T follicular helper cell (primary cell): ENCODE results near the gene TSPAN9.

Experiments used
- DNase-seq: peaks from one replicate; pipeline ENCODE4 v3.0.0-alpha.2; 2020; ENCODE audit warnings: low read depth

The TSPAN9 gene

GRCh38 chr12:3164454-3165077 lies 87.4 kb downstream of the TSPAN9 start:
- no peak for DNase-seq

GRCh38 chr12:3165078-3165980 lies 88.2 kb downstream of the TSPAN9 start:
- no peak for DNase-seq

DNA sequence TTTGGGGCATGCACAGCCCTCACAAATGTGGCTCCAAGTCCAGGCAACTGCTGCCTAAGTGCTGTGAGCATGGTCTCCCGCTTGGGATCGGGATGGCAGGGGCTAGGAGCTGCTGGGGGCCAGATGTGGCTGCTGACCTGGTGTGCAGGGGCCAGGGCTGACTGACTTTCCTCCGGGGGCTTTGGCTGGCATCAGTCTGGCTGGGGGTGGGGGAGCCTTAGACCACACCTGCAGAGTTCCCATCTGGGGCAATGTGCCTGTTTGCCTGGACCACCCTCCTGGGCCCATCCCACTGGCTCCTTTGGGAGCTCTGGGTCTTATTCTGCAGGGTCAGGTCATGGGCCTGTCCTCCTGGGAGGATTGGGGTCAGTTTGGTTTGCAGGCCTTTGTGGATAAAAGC lies 90.5 kb downstream of the TSPAN9 start:
- DNase-seq, result no peak

DNA sequence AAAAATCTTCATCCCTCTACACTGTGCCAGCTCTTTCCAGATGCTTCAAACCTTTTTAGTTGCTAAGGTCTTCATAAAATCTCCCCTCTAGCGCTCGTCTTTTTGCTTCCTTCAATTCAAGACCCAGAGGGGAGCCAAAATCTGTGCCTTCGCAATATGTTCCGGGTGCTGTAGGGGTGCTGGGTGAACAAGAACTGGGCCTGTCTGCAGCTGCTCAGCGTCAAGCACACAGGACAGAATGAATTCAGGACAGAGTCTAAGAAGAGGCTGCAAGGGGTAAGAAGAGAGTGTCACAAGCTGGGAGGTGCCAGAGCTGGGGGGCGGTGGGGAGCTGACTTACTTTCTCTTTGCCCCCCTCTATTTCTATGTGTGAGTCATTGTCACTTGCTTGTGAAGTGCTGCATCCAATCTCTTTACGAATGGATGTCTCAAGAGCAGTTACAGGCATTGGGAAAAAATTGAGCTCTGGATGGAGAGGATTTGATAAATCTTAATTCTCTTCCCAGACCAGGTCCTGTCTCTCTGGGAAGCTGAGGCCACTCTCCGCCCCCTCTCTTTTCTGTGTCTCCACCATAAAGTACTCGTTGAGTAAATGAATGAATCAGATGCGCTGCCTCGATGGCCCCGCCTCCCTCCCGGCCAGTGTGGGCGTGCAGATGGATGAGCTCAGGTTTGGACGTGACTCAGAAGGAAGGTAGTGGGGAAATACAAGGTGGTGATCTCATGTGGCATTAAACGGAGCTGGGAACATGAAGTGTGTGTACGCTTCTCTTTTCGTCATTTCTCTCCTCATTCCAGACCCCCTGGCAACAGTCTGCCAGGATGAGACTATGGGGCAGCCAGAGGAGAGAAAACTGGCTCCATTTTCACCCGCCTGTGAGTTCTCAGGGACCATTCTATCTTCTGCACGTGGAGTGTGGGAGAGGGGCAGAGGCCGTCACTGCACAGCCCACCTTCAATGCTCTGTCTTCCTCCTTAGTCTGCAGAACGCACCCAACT lies 91.3 kb downstream of the TSPAN9 start:
- no peak for DNase-seq

DNA sequence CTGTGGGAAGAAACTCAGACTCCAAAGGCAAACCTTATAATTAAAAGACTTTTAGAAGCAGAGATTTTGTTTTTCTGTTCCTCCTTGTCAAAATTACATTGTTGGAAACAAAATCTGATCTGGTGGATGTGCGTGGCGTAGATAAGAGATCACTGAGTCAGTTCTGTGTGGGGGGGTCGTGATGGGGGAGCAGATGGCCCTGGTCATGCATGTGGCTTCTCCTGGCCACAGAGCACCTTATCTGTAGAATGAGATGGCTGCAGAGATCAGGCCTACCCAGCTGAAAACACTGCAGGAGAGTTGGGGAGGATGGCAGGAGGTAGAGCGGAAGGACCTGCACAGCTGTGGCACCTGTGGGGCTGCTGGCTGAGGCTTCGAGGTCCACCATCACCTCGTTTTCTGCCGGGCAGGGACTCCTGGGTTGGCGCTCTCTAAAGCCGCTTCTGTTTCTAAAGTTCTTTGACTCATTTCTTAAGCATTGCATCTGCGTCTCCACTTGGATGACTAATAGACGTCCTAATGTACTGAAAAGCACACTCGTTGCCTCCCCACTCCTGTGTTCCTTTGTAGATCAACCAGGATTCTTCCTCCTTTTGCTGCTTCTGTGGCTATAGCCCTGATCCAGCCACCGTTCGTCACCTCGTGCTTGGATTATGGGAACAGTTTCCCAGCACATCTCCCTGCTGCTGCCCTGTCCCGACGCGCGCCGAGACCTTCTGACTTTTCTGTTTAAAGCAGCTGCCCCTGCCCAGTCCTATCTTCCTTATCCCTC lies 93.4 kb downstream of the TSPAN9 start:
- DNase-seq, result no peak

GRCh38 chr12:3171195-3171591 lies 94.0 kb downstream of the TSPAN9 start:
- DNase-seq, result no peak

DNA sequence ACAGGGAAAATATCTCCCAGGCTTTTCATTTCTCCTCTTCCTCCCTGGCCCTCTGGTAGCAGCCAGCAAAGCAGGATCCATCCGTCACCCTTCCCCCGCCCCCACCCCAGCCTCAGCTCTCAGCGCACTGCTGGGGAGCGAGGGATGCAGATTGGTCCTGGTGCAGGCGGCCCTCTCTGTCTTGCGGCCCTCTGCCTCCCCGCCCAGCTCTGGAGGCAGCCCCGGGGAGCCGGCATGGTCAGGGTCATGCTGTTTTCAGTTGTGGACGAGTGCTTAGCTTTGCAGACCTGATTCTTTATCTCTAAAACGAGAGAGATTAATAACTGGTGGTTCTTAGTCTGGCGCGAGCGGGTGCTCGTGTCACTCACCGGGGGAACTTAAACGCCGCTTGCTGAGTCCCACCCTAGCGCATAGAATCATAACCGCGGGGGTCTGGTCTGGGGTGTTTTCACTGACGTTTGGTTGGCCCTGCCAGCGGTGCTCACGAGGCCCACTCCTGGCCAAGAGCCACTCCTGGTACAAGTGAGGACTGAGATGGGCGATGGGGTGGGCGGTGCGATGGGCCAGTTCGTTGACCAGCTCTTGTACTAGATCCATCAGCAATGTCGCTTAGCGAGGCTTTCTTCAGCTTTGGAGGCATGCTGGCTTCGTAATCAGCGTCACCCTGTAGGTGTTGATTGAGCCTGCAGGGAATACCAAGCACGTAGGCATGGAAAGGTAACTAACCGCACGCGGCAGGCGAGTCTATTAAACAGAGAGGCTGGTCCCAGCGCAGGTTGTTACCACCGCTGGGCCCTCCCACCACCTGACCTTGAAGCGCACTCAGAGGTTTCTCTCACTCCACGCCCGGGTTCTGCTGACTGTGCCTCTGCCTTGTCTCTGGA lies 95.2 kb downstream of the TSPAN9 start:
- no peak for DNase-seq

GRCh38 chr12:3173008-3173553 lies 95.9 kb downstream of the TSPAN9 start:
- no peak for DNase-seq

- DNase-seq, result no peak
Measured at GRCh38 chr12:3173912-3174311, 96.7 kb downstream of the TSPAN9 start.

GRCh38 chr12:3175238-3175637 lies 98.1 kb downstream of the TSPAN9 start:
- DNase-seq, result no peak

- DNase-seq, result no peak
Measured at GRCh38 chr12:3176754-3177153, 99.6 kb downstream of the TSPAN9 start.

- DNase-seq, result no peak
Measured at GRCh38 chr12:3177778-3178425, 100.7 kb downstream of the TSPAN9 start.

DNA sequence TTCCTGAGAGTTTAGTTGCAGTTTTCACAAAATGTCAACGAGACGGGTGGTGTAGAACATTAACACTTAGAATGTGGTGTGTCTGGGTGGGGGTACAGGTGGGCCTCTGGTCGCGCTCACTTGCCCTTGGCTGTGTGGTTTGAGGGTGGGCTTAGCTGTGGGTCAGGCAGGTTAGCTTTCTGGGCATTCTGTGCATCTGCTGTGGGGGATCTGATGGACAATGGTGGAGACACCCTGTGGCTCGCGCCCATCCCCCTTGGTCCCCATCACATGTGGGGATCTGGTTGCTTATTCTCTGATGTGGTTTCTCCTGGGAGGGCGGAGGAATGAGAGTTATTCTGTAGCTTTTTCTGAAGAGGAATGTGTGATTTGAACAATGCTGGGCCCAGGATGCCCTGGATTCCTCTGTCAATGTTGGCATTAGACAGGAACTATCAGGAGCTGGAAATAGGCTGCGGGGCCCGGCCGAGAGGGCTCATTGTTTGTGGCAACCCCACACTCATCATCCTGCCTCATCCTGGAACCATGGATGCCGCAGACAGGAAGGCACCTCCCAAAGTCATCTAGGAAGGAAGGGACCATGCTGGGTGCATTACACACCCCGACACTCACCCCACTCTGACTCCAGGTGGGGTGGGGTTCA lies 101.6 kb downstream of the TSPAN9 start:
- no peak for DNase-seq

DNA sequence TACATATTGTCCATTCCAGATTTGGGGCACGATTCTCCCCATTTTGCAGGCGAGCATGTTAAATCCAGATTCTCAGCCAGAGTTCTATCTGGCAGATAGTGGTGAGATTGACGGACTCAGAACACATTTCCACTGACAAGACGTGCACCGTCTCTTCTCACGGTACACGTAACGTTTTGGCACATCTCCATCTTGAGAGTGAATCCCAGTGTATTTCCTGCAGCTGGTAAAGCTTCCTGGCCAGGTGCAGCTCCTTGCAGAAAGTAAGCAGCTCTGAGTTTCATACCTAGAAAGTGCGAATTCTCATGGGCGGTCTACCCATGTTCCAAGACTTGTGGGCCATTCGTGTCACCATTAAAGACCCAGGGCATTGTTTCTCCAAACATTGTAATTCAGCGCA lies 102.6 kb downstream of the TSPAN9 start:
- DNase-seq, result no peak

GRCh38 chr12:3182426-3182825 lies 105.2 kb downstream of the TSPAN9 start:
- DNase-seq, result no peak

GRCh38 chr12:3184485-3184884 lies 107.3 kb downstream of the TSPAN9 start:
- DNase-seq, result no peak

GRCh38 chr12:3185260-3185870 lies 108.2 kb downstream of the TSPAN9 start:
- no peak for DNase-seq

DNA sequence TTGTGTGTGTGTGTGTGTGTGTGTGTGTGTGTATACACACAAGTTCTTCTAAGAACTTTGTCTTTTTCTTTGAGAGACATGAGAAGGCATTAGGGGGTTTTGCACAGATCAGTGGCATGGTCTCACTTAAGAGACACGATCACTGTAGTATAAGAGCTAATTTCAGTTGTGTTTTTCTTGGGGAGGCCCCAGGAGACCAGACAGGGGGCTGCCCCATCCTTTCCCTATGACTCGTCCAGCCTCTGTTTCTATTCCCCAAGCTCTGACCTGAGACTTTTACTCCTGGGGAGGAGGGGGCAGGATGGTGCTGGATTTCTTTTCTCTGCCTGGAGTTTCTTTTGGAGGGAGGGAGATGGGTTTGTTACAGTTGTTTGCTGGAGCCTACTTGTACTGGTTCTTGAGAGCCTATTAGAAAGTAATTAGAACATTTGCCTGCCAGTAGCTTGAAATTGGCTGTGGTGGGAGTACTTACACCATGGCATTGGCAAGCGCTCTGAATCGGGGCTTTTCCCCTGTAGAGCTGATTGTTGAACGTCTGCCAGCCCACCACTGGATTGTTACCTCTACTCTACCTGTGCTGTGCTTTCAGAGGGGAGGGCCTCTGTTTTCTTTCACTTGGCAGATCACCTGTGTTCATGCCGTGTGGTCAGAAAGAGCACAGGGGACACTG lies 109.5 kb downstream of the TSPAN9 start:
- no peak for DNase-seq
